ENCODE measurements around the gene EIF1. TPM values are rescaled to one million over a fixed set of nuclear protein-coding genes. Genes with fewer than 3 reads are reported as not detected.
A peak's percentile ranks its signal among the peaks of the same experiment; 100 is the strongest.

Gene EIF1
- total RNA-seq, 1 donor from 2014 or later = 943 TPM

GRCh38 chr17:41651625-41652460 is 36.8 kb upstream of the EIF1 start:
- H3K27me3 ChIP-seq (ENCODE audit: low read depth) = no peaks in the 10 kb centered on the region
- no peak for TF ChIP-seq CTCF (IDR thresholded peaks at IDR 0.05)
- H3K4me3 ChIP-seq = no peak overlapping the region
- H3K9me3 ChIP-seq = no peaks in the 10 kb centered on the region
- H3K4me1 ChIP-seq = peaks cover 45% of the 10 kb centered on the region
- peak; percentile 88 for DNase-seq
- peak; percentile 62 to 70 for ATAC-seq
- no peaks in the 10 kb centered on the region for H3K36me3 ChIP-seq
- peak overlapping the region; percentile 88 for H3K27ac ChIP-seq
- intact Hi-C loops (cut with DNase I) = no loop called here

GRCh38 chr17:41652461-41652970 is 36.2 kb upstream of the EIF1 start:
- ATAC-seq (no peak), DNase-seq (no peak)
- Histone ChIP-seq H3K4me1 (peaks cover 45% of the 10 kb centered on the region), H3K9me3 (no peaks in the 10 kb centered on the region), H3K27ac (peak overlapping the region; percentile 88), H3K36me3 (no peaks in the 10 kb centered on the region), H3K4me3 (no peak overlapping the region), H3K27me3 (ENCODE audit: low read depth) (no peaks in the 10 kb centered on the region)
- TF ChIP-seq CTCF (IDR thresholded peaks at IDR 0.05) = no peak
- intact Hi-C loops (cut with DNase I) = no loop called here

GRCh38 chr17:41653421-41653820 is 35.3 kb upstream of the EIF1 start:
- H3K4me1 ChIP-seq = peaks cover 35% of the 10 kb centered on the region
- DNase-seq = no peak
- peak overlapping the region; percentile 88 for H3K27ac ChIP-seq
- no peaks in the 10 kb centered on the region for H3K36me3 ChIP-seq
- intact Hi-C loops (cut with DNase I) = no loop called here
- H3K4me3 ChIP-seq = no peak overlapping the region
- TF ChIP-seq CTCF (IDR thresholded peaks at IDR 0.05) = no peak
- no peak for ATAC-seq
- H3K27me3 ChIP-seq (ENCODE audit: low read depth) = no peaks in the 10 kb centered on the region
- no peaks in the 10 kb centered on the region for H3K9me3 ChIP-seq

- no peaks in the 10 kb centered on the region for H3K9me3 ChIP-seq
- H3K27ac ChIP-seq = peak overlapping the region; percentile 88
- intact Hi-C loops (cut with DNase I) = no loop called here
- ATAC-seq (peak; percentile 84 to 87), DNase-seq (peak; percentile 91)
- TF ChIP-seq CTCF (IDR thresholded peaks at IDR 0.05) = no peak
- H3K36me3 ChIP-seq = no peaks in the 10 kb centered on the region
- peaks cover 29% of the 10 kb centered on the region for H3K4me1 ChIP-seq
- H3K4me3 ChIP-seq = no peak overlapping the region
- no peaks in the 10 kb centered on the region for H3K27me3 ChIP-seq (ENCODE audit: low read depth)
Measured at GRCh38 chr17:41653892-41654677, 34.6 kb upstream of the EIF1 start.

GRCh38 chr17:41654678-41655607 is 33.7 kb upstream of the EIF1 start:
- Histone ChIP-seq H3K9me3 (no peaks in the 10 kb centered on the region), H3K4me3 (no peak overlapping the region), H3K36me3 (no peaks in the 10 kb centered on the region), H3K27me3 (ENCODE audit: low read depth) (no peaks in the 10 kb centered on the region), H3K27ac (peak overlapping the region; percentile 88), H3K4me1 (peaks cover 28% of the 10 kb centered on the region)
- intact Hi-C loops (cut with DNase I) = no loop called here
- no peak for TF ChIP-seq CTCF (IDR thresholded peaks at IDR 0.05)
- DNase-seq = no peak
- ATAC-seq = peak in 1 of 2 donors; percentile 11

Measured in lower lobe of right lung (tissue), 2 donors.